ENCODE data around the gene USP1. TPM values are rescaled to one million over a fixed set of nuclear protein-coding genes. Genes with fewer than 3 reads are reported as not detected.

The USP1 gene
- total and polyA plus RNA-seq, 2 of the 4 experiments (the other 2 are of a cell fraction): 7.5 to 9.7 TPM

- H3K23ac ChIP-seq (ENCODE audit: low read depth, low read length): no peak overlapping the region
- ATAC-seq (ENCODE audit: low read depth) (no peak), DNase-seq (no peak)
- peaks cover 2% of the 10 kb centered on the region; the same call in 1 of the 2 replicates for H3K4me1 ChIP-seq (ENCODE audit: control insufficient read depth, insufficient read depth, low read length)
- dilution Hi-C loops (cut with HindIII; ENCODE audit: low sequenced_read_pairs, unreplicated experiment): no loop called here
- H3K4ac ChIP-seq (ENCODE audit: low read depth, low read length): no peak overlapping the region
- no peak overlapping the region for H2BK20ac ChIP-seq (ENCODE audit: low read depth, low read length)
- no peak overlapping the region for H3K56ac ChIP-seq (ENCODE audit: extremely low read depth, insufficient read depth, low read length)
- no peak overlapping the region for H3K4me3 ChIP-seq (ENCODE audit: insufficient read depth, low read depth, low read length)
- ChIA-PET POLR2A (ENCODE audit: unreplicated experiment) (no interaction called here), CTCF (no interaction called here)
- no peak overlapping the region for H2AFZ ChIP-seq (replicated peaks; ENCODE audit: low read length, poor library complexity)
- in situ Hi-C loops (cut with MboI; ENCODE audit: low sequenced_read_pairs): no loop called here
- H3K79me1 ChIP-seq (ENCODE audit: low read depth in 1 of 2, low read length in 2 of 2): no peaks in the 10 kb centered on the region
- no peak for TF ChIP-seq ELK1 (IDR thresholded peaks at IDR 0.05; ENCODE audit: borderline replicate concordance, low read depth, low read length)
- TF ChIP-seq MAFK (IDR thresholded peaks at IDR 0.05; ENCODE audit: low read depth, low read length): no peak
- TF ChIP-seq CEBPB (IDR thresholded peaks at IDR 0.05; ENCODE audit: low read depth, low read length): no peak
- TF ChIP-seq SMC3 (IDR thresholded peaks at IDR 0.05; ENCODE audit: low read depth, low read length): no peak
- no peak for TF ChIP-seq USF2 (IDR thresholded peaks at IDR 0.05; ENCODE audit: low read depth, low read length)
- no peak for TF ChIP-seq RFX5 (IDR thresholded peaks at IDR 0.05; ENCODE audit: low read depth, low read length)
- no peak for TF ChIP-seq POLR2A (IDR thresholded peaks at IDR 0.05; ENCODE audit: low read depth, low read length)
- no peak for TF ChIP-seq NFE2L2 (IDR thresholded peaks at IDR 0.05; ENCODE audit: low read depth, low read length)
- TF ChIP-seq MAZ (IDR thresholded peaks at IDR 0.05; ENCODE audit: borderline replicate concordance, low read depth, low read length): no peak
- TF ChIP-seq CTCF (conservative IDR thresholded peaks at IDR 0.05; ENCODE audit: low read depth, low read length): no peak
- no peak for TF ChIP-seq CHD1 (IDR thresholded peaks at IDR 0.05; ENCODE audit: low read depth, low read length)
- no peak for TF ChIP-seq BHLHE40 (IDR thresholded peaks at IDR 0.05; ENCODE audit: low read depth, low read length)
- TF ChIP-seq RAD21 (IDR thresholded peaks at IDR 0.05; ENCODE audit: low read length): no peak
- TF ChIP-seq MXI1 (IDR thresholded peaks at IDR 0.05; ENCODE audit: borderline replicate concordance, low read depth, low read length): no peak
- no peak overlapping the region for H2AK9ac ChIP-seq (replicated peaks; ENCODE audit: low read depth, low read length, poor library complexity)
- no TSS peak for BruUV-seq (replicated peaks)
- no peaks in the 10 kb centered on the region for H3K9me1 ChIP-seq (ENCODE audit: insufficient read depth, low read length)
- intact Hi-C loops (cut with micrococcal nuclease): no loop called here
- no peak overlapping the region for H4K8ac ChIP-seq (ENCODE audit: low read depth in 2 of 2, low read length in 2 of 2)
- H2BK5ac ChIP-seq (ENCODE audit: low read depth, low read length, poor library complexity, severe bottlenecking): no peak overlapping the region
- 90% methylated on average over 4 of the region's 8 CpGs; no CpG with 5 or more reads in 1 of the 2 experiments for WGBS, 2 experiments (ENCODE audit: extremely low coverage in 2 of 2, insufficient read length in 1 of 2)
- H3K9ac ChIP-seq (ENCODE audit: low read depth, low read length): no peak overlapping the region
- H2BK120ac ChIP-seq (ENCODE audit: low read depth, low read length): no peak overlapping the region
- H2AK5ac ChIP-seq (ENCODE audit: low read depth, low read length): no peak overlapping the region
- no peaks in the 10 kb centered on the region for H3K36me3 ChIP-seq (ENCODE audit: control insufficient read depth, insufficient read depth, low read length)
- H3K27me3 ChIP-seq (ENCODE audit: control insufficient read depth, insufficient read depth, low read length): peaks cover 4% of the 10 kb centered on the region; the same call in 1 of the 2 replicates
- H4K91ac ChIP-seq (ENCODE audit: insufficient read depth, low read depth, low read length): no peak overlapping the region
- no peak overlapping the region for H3K14ac ChIP-seq (replicated peaks; ENCODE audit: low read depth, low read length)
- H3K9me3 ChIP-seq (ENCODE audit: control insufficient read depth, insufficient read depth, low read length): no peaks in the 10 kb centered on the region
- no peak overlapping the region for H3K4me2 ChIP-seq (ENCODE audit: low read depth, low read length)
- H3K27ac ChIP-seq (ENCODE audit: insufficient read depth, low read length): no peak overlapping the region
- no peak overlapping the region for H4K5ac ChIP-seq (ENCODE audit: low read depth, low read length)
- no peaks in the 10 kb centered on the region for H4K20me1 ChIP-seq (ENCODE audit: insufficient read depth, low read length)
- H2BK15ac ChIP-seq (ENCODE audit: low read depth, low read length): no peak overlapping the region
- H3K18ac ChIP-seq (ENCODE audit: low read depth, low read length): no peak overlapping the region
These were observed 21.2 kb upstream of the USP1 start for GRCh38 chr1:62415687-62416086.

All from IMR-90 (cell line).